H9 (cell line): ENCODE results near the gene RSPO1. TPM values are rescaled to one million over a fixed set of nuclear protein-coding genes. Genes with fewer than 3 reads are reported as not detected.

ENCODE experiments used
- DNase-seq: peaks from one replicate; pipeline ENCODE4 v3.0.0-alpha.2; 2017
- H2AFZ ChIP-seq: one replicate; pipeline ENCODE4 v1.6.1; 2013; ENCODE audit warnings: mild to moderate bottlenecking, low read length, control low read depth, moderate library complexity
- H2AK5ac ChIP-seq: 2 replicates; pipeline ENCODE4 v1.6.1; 2013; ENCODE audit warnings: low read length, control low read depth, mixed read lengths; ENCODE audit not compliant: insufficient read length
- H2BK120ac ChIP-seq: one replicate; pipeline ENCODE4 v1.6.1; 2013; ENCODE audit warnings: low read depth, mild to moderate bottlenecking, low read length, control low read depth, inconsistent platforms; ENCODE audit not compliant: poor library complexity, severe bottlenecking
- H2BK12ac ChIP-seq: 2 replicates; pipeline ENCODE4 v1.6.1; 2013; ENCODE audit warnings: low read length, control low read depth, mixed read lengths, low read depth; ENCODE audit not compliant: insufficient read length
- H2BK15ac ChIP-seq: 2 replicates; pipeline ENCODE4 v1.6.1; 2013; ENCODE audit warnings: low read depth, low read length, control low read depth
- H2BK20ac ChIP-seq: one replicate; pipeline ENCODE4 v1.6.1; 2013; ENCODE audit warnings: low read depth, mild to moderate bottlenecking, low read length, control low read depth, inconsistent platforms; ENCODE audit not compliant: poor library complexity, severe bottlenecking
- H2BK5ac ChIP-seq: 2 replicates; pipeline ENCODE4 v1.6.1; 2013; ENCODE audit warnings: low read length, control low read depth, mixed read lengths; ENCODE audit not compliant: insufficient read length
- H3K14ac ChIP-seq: 2 replicates; pipeline ENCODE4 v1.6.1; 2013; ENCODE audit warnings: low read length, control low read depth; ENCODE audit not compliant: insufficient read depth
- H3K18ac ChIP-seq: 2 replicates; pipeline ENCODE4 v1.6.1; 2013; ENCODE audit warnings: low read depth, mild to moderate bottlenecking, mixed read lengths, low read length, control low read depth; ENCODE audit not compliant: insufficient read length
- H3K23ac ChIP-seq: 2 replicates; pipeline ENCODE4 v1.6.1; 2013; ENCODE audit warnings: low read length, control low read depth, mixed read lengths, low read depth; ENCODE audit not compliant: insufficient read length
- H3K23me2 ChIP-seq: 2 replicates; pipeline ENCODE4 v1.6.1; 2013; ENCODE audit warnings: low read depth, mild to moderate bottlenecking, mixed read lengths, low read length, control low read depth; ENCODE audit not compliant: insufficient read length, poor library complexity, severe bottlenecking
- H3K27ac ChIP-seq: 2 replicates; pipeline ENCODE4 v1.5.1; 2013; ENCODE audit warnings: low read length, control low read depth, mixed read lengths, low read depth; ENCODE audit not compliant: insufficient read length
- H3K27me3 ChIP-seq: 2 replicates; pipeline ENCODE4 v1.6.1; 2013; ENCODE audit warnings: low read length, control low read depth, inconsistent platforms; ENCODE audit not compliant: insufficient read depth
- H3K4ac ChIP-seq: 2 replicates; pipeline ENCODE4 v1.6.1; 2013; ENCODE audit warnings: low read depth, mild to moderate bottlenecking, control low read depth, inconsistent platforms, low read length, moderate library complexity
- H3K4me1 ChIP-seq: 2 replicates; pipeline ENCODE4 v1.6.1; 2013; ENCODE audit warnings: low read length, control low read depth, inconsistent platforms; ENCODE audit not compliant: insufficient read depth
- H3K4me2 ChIP-seq: 2 replicates; pipeline ENCODE4 v1.6.1; 2013; ENCODE audit warnings: low read length, control low read depth, mixed read lengths; ENCODE audit not compliant: insufficient read length, insufficient read depth
- H3K56ac ChIP-seq: 2 replicates; pipeline ENCODE4 v1.6.1; 2013; ENCODE audit warnings: low read depth, mild to moderate bottlenecking, mixed read lengths, low read length, control low read depth; ENCODE audit not compliant: insufficient read length
- H3K79me1 ChIP-seq: 2 replicates; pipeline ENCODE4 v1.6.1; 2013; ENCODE audit warnings: low read depth, mild to moderate bottlenecking, moderate library complexity, low read length, control low read depth, inconsistent platforms; ENCODE audit not compliant: insufficient read depth, poor library complexity, severe bottlenecking
- H3K79me2 ChIP-seq: 2 replicates; pipeline ENCODE4 v1.6.1; 2013; ENCODE audit warnings: low read length, control low read depth, inconsistent platforms; ENCODE audit not compliant: insufficient read depth
- H3K9ac ChIP-seq: 2 replicates; pipeline ENCODE4 v1.6.1; 2013; ENCODE audit warnings: low read length, control low read depth, mixed read lengths; ENCODE audit not compliant: insufficient read length; ENCODE audit errors: extremely low read depth
- H3K9me3 ChIP-seq: one replicate; pipeline ENCODE4 v1.6.1; 2013; ENCODE audit warnings: low read depth, low read length, inconsistent platforms; ENCODE audit not compliant: control insufficient read depth
- H3T11ph ChIP-seq: one replicate; pipeline ENCODE4 v1.6.1; 2013; ENCODE audit warnings: mild to moderate bottlenecking, low read length, control low read depth, inconsistent platforms
- H4K20me1 ChIP-seq: one replicate; pipeline ENCODE4 v1.6.1; 2013; ENCODE audit not compliant: control insufficient read depth, insufficient read length, insufficient read depth
- H4K5ac ChIP-seq: 2 replicates; pipeline ENCODE4 v1.6.1; 2013; ENCODE audit warnings: low read depth, mild to moderate bottlenecking, mixed read lengths, low read length, control low read depth; ENCODE audit not compliant: insufficient read length
- H4K8ac ChIP-seq: replicated peaks from 2 replicates; pipeline ENCODE4 v1.6.1; 2013; ENCODE audit warnings: low read length, control low read depth, mixed read lengths, low read depth; ENCODE audit not compliant: insufficient read length
- H4K91ac ChIP-seq: 2 replicates; pipeline ENCODE4 v1.6.1; 2013; ENCODE audit warnings: low read depth, mild to moderate bottlenecking, moderate library complexity, mixed read lengths, low read length, control low read depth; ENCODE audit not compliant: insufficient read length
- H3K27ac Mint-ChIP-seq, 3 experiments: 2 replicates in 2 of 3; 3 replicates in 1 of 3; pipeline ENCODE4 v1.8.0; 2020 to 2021; ENCODE audit warnings: mixed read lengths in 3 of 3, mild to moderate bottlenecking in 1 of 3, moderate library complexity in 1 of 3
- H3K27me3 Mint-ChIP-seq: 2 replicates; pipeline ENCODE4 v1.8.0; 2021; ENCODE audit warnings: low read depth, mild to moderate bottlenecking, moderate library complexity, mixed read lengths
- H3K36me3 Mint-ChIP-seq, 3 experiments: 2 replicates in 2 of 3; 3 replicates in 1 of 3; pipeline ENCODE4 v1.8.0; 2020 to 2021; ENCODE audit warnings: low read depth in 3 of 3, mixed read lengths in 3 of 3; ENCODE audit not compliant: insufficient read depth in 1 of 3
- H3K4me1 Mint-ChIP-seq, 2 experiments: 2 replicates each; pipeline ENCODE4 v1.8.0; 2020; ENCODE audit warnings: mixed read lengths in 2 of 2
- H3K4me3 Mint-ChIP-seq, 2 experiments: 2 replicates in 1 of 2; 3 replicates in 1 of 2; pipeline ENCODE4 v1.8.0; 2020 to 2021; ENCODE audit warnings: mild to moderate bottlenecking in 2 of 2, mixed read lengths in 2 of 2, moderate library complexity in 1 of 2
- H3K9me3 Mint-ChIP-seq, 2 experiments: 2 replicates in 1 of 2; 3 replicates in 1 of 2; pipeline ENCODE4 v1.8.0; 2020; ENCODE audit warnings: mild to moderate bottlenecking in 2 of 2, mixed read lengths in 2 of 2, moderate library complexity in 1 of 2
- WGBS: extraction: QIAGEN DNeasy Blood & Tissue Kit; methylation state at CpG from one replicate; pipeline ENCODE4 v1.1.7; 2013; ENCODE audit warnings: missing lambda C conversion rate, low lambda C conversion rate, mixed read lengths; ENCODE audit not compliant: insufficient read length; ENCODE audit errors: extremely low coverage; 5-methylcytosine and 5-hydroxymethylcytosine counted together
- total RNA-seq: library from RNA; stranded (reverse); gene quantifications from 2 replicates; pipeline ENCODE4 v1.2.1, GENCODE V29; 2021
- TF ChIP-seq, protein P1 (sequence below): fragments of 200-600 bp; sonication (generic); conservative IDR thresholded peaks from 3 replicates; pipeline ENCODE4 v1.8.0; 2021; ENCODE audit warnings: antibody characterized with exemption, mild to moderate bottlenecking

Gene RSPO1
- total RNA-seq, 1 experiment from 2014 or later = 0.35 TPM

GRCh38 chr1:37657620-37658412 is 23.1 kb upstream of the RSPO1 start:
- no CpG with 5 or more reads among the region's 14 CpGs for WGBS
- DNase-seq = no peak
- H4K5ac ChIP-seq = no peak overlapping the region
- no peak overlapping the region for H3K27ac ChIP-seq
- no peak overlapping the region for H3K4me2 ChIP-seq
- H2AK5ac ChIP-seq = no peak overlapping the region
- no peaks in the 10 kb centered on the region for H4K20me1 ChIP-seq
- H2BK15ac ChIP-seq = no peak overlapping the region
- no peak overlapping the region for H3K9ac ChIP-seq
- H2BK5ac ChIP-seq = no peak overlapping the region
- no peak overlapping the region for H3K14ac ChIP-seq
- peaks cover 13 to 36% of the 10 kb centered on the region in 2 experiments for H3K4me1 Mint-ChIP-seq
- H2BK20ac ChIP-seq = no peak overlapping the region
- H3K9me3 ChIP-seq = no peaks in the 10 kb centered on the region
- no peak overlapping the region for H2BK12ac ChIP-seq
- no peak overlapping the region for H4K91ac ChIP-seq
- H3K4me1 ChIP-seq = no peaks in the 10 kb centered on the region
- H3K4ac ChIP-seq = no peak overlapping the region
- no peak overlapping the region for H4K8ac ChIP-seq
- H2AFZ ChIP-seq = no peak overlapping the region
- H3K23ac ChIP-seq = no peak overlapping the region
- H3K27me3 Mint-ChIP-seq = peaks cover 48% of the 10 kb centered on the region
- no peaks in the 10 kb centered on the region; the same call in 1 of the 2 replicates for H3K27me3 ChIP-seq
- H3K56ac ChIP-seq = no peak overlapping the region
- H2BK120ac ChIP-seq = no peak overlapping the region
- no peak overlapping the region; a peak in 1 of 7 replicates for H3K27ac Mint-ChIP-seq
- H3K36me3 Mint-ChIP-seq = no peaks in the 10 kb centered on the region
- no peaks in the 10 kb centered on the region; a peak in 2 of 5 replicates for H3K9me3 Mint-ChIP-seq
- H3K79me2 ChIP-seq = no peaks in the 10 kb centered on the region
- no peak overlapping the region for H3T11ph ChIP-seq
- H3K18ac ChIP-seq = no peak overlapping the region
- H3K79me1 ChIP-seq = no peaks in the 10 kb centered on the region
- H3K23me2 ChIP-seq = peaks cover 3% of the 10 kb centered on the region
- TF ChIP-seq, protein P1, sequence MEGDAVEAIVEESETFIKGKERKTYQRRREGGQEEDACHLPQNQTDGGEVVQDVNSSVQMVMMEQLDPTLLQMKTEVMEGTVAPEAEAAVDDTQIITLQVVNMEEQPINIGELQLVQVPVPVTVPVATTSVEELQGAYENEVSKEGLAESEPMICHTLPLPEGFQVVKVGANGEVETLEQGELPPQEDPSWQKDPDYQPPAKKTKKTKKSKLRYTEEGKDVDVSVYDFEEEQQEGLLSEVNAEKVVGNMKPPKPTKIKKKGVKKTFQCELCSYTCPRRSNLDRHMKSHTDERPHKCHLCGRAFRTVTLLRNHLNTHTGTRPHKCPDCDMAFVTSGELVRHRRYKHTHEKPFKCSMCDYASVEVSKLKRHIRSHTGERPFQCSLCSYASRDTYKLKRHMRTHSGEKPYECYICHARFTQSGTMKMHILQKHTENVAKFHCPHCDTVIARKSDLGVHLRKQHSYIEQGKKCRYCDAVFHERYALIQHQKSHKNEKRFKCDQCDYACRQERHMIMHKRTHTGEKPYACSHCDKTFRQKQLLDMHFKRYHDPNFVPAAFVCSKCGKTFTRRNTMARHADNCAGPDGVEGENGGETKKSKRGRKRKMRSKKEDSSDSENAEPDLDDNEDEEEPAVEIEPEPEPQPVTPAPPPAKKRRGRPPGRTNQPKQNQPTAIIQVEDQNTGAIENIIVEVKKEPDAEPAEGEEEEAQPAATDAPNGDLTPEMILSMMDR = no peak
- H3K4me3 Mint-ChIP-seq = no peak overlapping the region
